HEK293 (cell line): Measurements from ENCODE around the gene ANKRD44.

Source experiments
- CTCF ChIA-PET: fragments of 350-600 bp; formaldehyde crosslinking; extraction: SDS; loops from one replicate; lab custom pipeline; 2021; ENCODE audit warnings: antibody characterized with exemption; lab: Yijun Ruan, JAX
- POLR2A ChIA-PET: fragments of 300-600 bp; formaldehyde crosslinking; extraction: SDS; loops from one replicate; lab custom pipeline; 2020; ENCODE audit warnings: antibody characterized with exemption, inconsistent platforms; lab: Yijun Ruan, JAX
- H3K27ac ChIP-seq: fragments of 200-500 bp; sonication (Bioruptor generic); 2 replicates; pipeline ENCODE4 v1.5.1; 2014; ENCODE audit warnings: low read depth, low read length, control low read depth, inconsistent platforms; ENCODE audit errors: extremely low read depth
- H3K36me3 ChIP-seq, 2 experiments: fragments of 200-500 bp in 1 of 2; sonication (Bioruptor generic) in 1 of 2; 1 replicate in 1 of 2; 2 replicates in 1 of 2; pipeline ENCODE4 v1.5.1; 2014 to 2017; ENCODE audit warnings: inconsistent platforms in 2 of 2, low read length in 2 of 2; ENCODE audit not compliant: control insufficient read depth in 2 of 2, insufficient read depth in 1 of 2
- H3K4me1 ChIP-seq: fragments of 200-500 bp; sonication (Bioruptor generic); 2 replicates; pipeline ENCODE4 v1.5.1; 2014; ENCODE audit warnings: mild to moderate bottlenecking, low read length, inconsistent platforms; ENCODE audit not compliant: control insufficient read depth, insufficient read depth
- H3K4me3 ChIP-seq: 2 replicates; pipeline ENCODE4 v1.5.1; 2011; ENCODE audit warnings: low read depth, mild to moderate bottlenecking, control low read depth, low read length, moderate library complexity
- H3K9me3 ChIP-seq: fragments of 200-500 bp; sonication (Bioruptor generic); 2 replicates; pipeline ENCODE4 v1.5.1; 2014; ENCODE audit warnings: low read depth, low read length, inconsistent platforms; ENCODE audit not compliant: control insufficient read depth, insufficient read depth
- BCL11A ChIP-seq: fragments of 450-650 bp; formaldehyde crosslinking; IDR thresholded peaks from 2 replicates; pipeline ENCODE4 v1.5.1; 2016; ENCODE audit warnings: low read depth, missing biosample characterization, missing genetic modification characterization
- GLI4 ChIP-seq: fragments of 450-650 bp; formaldehyde crosslinking; IDR thresholded peaks from 2 replicates; pipeline ENCODE4 v1.5.1; 2016; ENCODE audit warnings: missing biosample characterization, missing genetic modification characterization
- INSM2 ChIP-seq: fragments of 450-650 bp; formaldehyde crosslinking; IDR thresholded peaks from 2 replicates; pipeline ENCODE4 v1.5.1; 2016; ENCODE audit warnings: missing biosample characterization, missing genetic modification characterization
- KLF16 ChIP-seq: fragments of 450-650 bp; formaldehyde crosslinking; IDR thresholded peaks from 2 replicates; pipeline ENCODE4 v1.5.1; 2017; ENCODE audit warnings: missing biosample characterization, missing genetic modification characterization
- KLF8 ChIP-seq: fragments of 450-650 bp; formaldehyde crosslinking; IDR thresholded peaks from 2 replicates; pipeline ENCODE4 v1.5.1; 2016; ENCODE audit warnings: missing biosample characterization, missing genetic modification characterization
- OSR2 ChIP-seq: fragments of 450-650 bp; formaldehyde crosslinking; IDR thresholded peaks from 2 replicates; pipeline ENCODE4 v1.5.1; 2016; ENCODE audit warnings: missing biosample characterization, missing genetic modification characterization
- ZNF133 ChIP-seq: fragments of 450-650 bp; formaldehyde crosslinking; IDR thresholded peaks from 2 replicates; pipeline ENCODE4 v1.5.1; 2016; ENCODE audit warnings: missing biosample characterization, missing genetic modification characterization
- ZNF18 ChIP-seq: fragments of 450-650 bp; formaldehyde crosslinking; IDR thresholded peaks from 2 replicates; pipeline ENCODE4 v1.5.1; 2016; ENCODE audit warnings: missing biosample characterization, missing genetic modification characterization
- ZNF19 ChIP-seq: fragments of 450-650 bp; formaldehyde crosslinking; IDR thresholded peaks from 2 replicates; pipeline ENCODE4; 2016; ENCODE audit warnings: missing biosample characterization, missing genetic modification characterization, low read depth
- ZNF221 ChIP-seq: fragments of 450-650 bp; formaldehyde crosslinking; IDR thresholded peaks from 2 replicates; pipeline ENCODE4 v1.5.1; 2017; ENCODE audit warnings: missing biosample characterization, missing genetic modification characterization, borderline replicate concordance
- ZNF391 ChIP-seq: fragments of 450-650 bp; formaldehyde crosslinking; IDR thresholded peaks from 2 replicates; pipeline ENCODE4 v1.5.1; 2016; ENCODE audit warnings: low read depth, missing biosample characterization, missing genetic modification characterization, borderline replicate concordance
- ZNF404 ChIP-seq: fragments of 450-650 bp; formaldehyde crosslinking; IDR thresholded peaks from 2 replicates; pipeline ENCODE4 v1.5.1; 2017; ENCODE audit warnings: missing biosample characterization, missing genetic modification characterization
- ZNF433 ChIP-seq: fragments of 450-650 bp; formaldehyde crosslinking; IDR thresholded peaks from 2 replicates; pipeline ENCODE4 v1.5.1; 2016; ENCODE audit warnings: missing biosample characterization, missing genetic modification characterization, low read depth
- ZNF513 ChIP-seq: fragments of 450-650 bp; IDR thresholded peaks from 2 replicates; pipeline ENCODE4 v1.5.1; 2018; ENCODE audit warnings: missing biosample characterization, missing genetic modification characterization
- ZNF518A ChIP-seq: fragments of 450-650 bp; formaldehyde crosslinking; conservative IDR thresholded peaks from 2 replicates; pipeline ENCODE4 v1.5.1; 2016; ENCODE audit warnings: low read depth, missing biosample characterization, missing genetic modification characterization
- ZNF621 ChIP-seq: fragments of 450-650 bp; formaldehyde crosslinking; IDR thresholded peaks from 2 replicates; pipeline ENCODE4 v1.5.1; 2017; ENCODE audit warnings: missing biosample characterization, missing genetic modification characterization
- ZNF629 ChIP-seq: fragments of 450-650 bp; formaldehyde crosslinking; IDR thresholded peaks from 2 replicates; pipeline ENCODE4 v1.5.1; 2017; ENCODE audit warnings: missing biosample characterization, missing genetic modification characterization
- ZNF658 ChIP-seq: fragments of 450-650 bp; formaldehyde crosslinking; IDR thresholded peaks from 2 replicates; pipeline ENCODE4; 2016; ENCODE audit warnings: missing biosample characterization, missing genetic modification characterization
- ZSCAN4 ChIP-seq: fragments of 450-650 bp; formaldehyde crosslinking; IDR thresholded peaks from 2 replicates; pipeline ENCODE4 v1.5.1; 2017; ENCODE audit warnings: missing biosample characterization, missing genetic modification characterization

ANKRD44 gene

GRCh38 chr2:196988639-196989038, 321.9 kb downstream of the ANKRD44 start:
- H3K27ac ChIP-seq: no peak overlapping the region
- ChIA-PET CTCF (interaction anchor here (0.6 to 1.7 kb wide), 2 partner anchors 23 to 61 kb away, joined by 5 to 6 read pairs; no protein-coding TSS in a partner anchor), POLR2A (interaction anchor here (0.7 kb wide), 1 partner anchor 446 kb away, joined by 3 read pairs; the partner anchor contains the start of gene SF3B1)
- H3K4me3 ChIP-seq: no peak overlapping the region
- no peaks in the 10 kb centered on the region for H3K9me3 ChIP-seq
- TF ChIP-seq INSM2 (no peak), OSR2 (tag by site-specific recombination) (no peak), ZNF658 (tag by site-specific recombination) (no peak), ZNF19 (no peak), ZNF629 (tag by site-specific recombination) (no peak), KLF16 (tag by site-specific recombination) (no peak), ZSCAN4 (no peak), ZNF513 (tag by site-specific recombination) (no peak), ZNF391 (no peak), ZNF404 (tag by site-specific recombination) (no peak), GLI4 (no peak), KLF8 (tag by site-specific recombination) (no peak), ZNF433 (tag by site-specific recombination) (no peak), ZNF518A (no peak), ZNF621 (tag by site-specific recombination) (no peak), ZNF133 (tag by site-specific recombination) (no peak), BCL11A (no peak), ZNF221 (no peak), ZNF18 (tag by site-specific recombination) (no peak)
- H3K4me1 ChIP-seq: peaks cover 20% of the 10 kb centered on the region
- H3K36me3 ChIP-seq: no peaks in the 10 kb centered on the region
